ENCODE measurements around the gene UBA52.

UBA52 gene

DNA sequence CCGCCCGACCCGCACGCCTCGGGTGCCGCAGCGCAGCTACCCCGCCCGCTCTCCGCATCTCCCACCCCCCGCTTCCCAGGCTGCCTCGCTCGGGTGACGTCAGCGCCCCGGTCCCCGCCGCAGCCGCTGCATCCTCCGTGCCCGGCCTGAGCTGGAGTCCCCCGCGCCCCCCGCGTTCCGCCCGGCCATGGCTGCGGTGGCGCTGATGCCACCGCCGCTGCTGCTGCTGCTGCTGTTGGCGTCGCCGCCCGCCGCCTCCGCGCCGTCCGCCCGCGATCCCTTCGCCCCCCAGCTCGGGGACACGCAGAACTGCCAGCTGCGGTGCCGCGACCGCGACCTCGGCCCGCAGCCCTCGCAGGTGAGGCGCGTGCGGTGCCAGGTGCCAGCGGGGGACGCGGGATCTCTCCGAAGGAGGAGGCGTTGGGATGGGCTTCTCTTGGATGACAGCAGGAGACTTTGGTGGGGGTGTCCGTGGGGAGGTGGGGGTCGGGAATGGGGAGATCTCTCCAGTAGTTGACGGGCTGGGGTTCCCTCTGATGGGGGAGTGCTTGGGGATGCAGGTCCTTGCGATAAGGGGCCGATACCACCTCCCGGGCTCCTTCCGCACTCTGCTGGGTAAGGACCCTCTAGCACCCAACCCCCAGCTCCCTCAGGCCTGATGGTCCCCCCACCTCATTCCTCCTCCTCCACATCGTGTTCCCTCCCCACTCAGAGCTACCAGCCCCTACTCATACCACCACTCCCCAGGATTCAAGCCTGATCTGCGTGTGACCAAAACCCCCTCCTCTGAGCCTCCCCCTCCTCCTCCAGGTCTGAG is 41.3 kb downstream of the UBA52 start, which contains the start of gene TMEM59L:
Gene TMEM59L (plus strand): TSS at position 99 of the 817 bp plus-strand sequence. CDS start 89 bp downstream, at position 188.
- H3K4me3 ChIP-seq (ENCODE audit: low read length), result peak within 1 kb of the TSS; percentile 42
- peaks cover 75% of the 10 kb centered on the region for H3K27me3 ChIP-seq (ENCODE audit: control insufficient read depth, low read length)
- peak within 1 kb of the TSS; percentile 46 for H3K4me2 ChIP-seq (ENCODE audit: low read length)
- no peak within 1 kb of the TSS for H3K27ac ChIP-seq (ENCODE audit: low read depth, low read length)
- no peaks in the 10 kb centered on the region for H3F3A ChIP-seq (ENCODE audit: control insufficient read depth, insufficient read depth)
- no peaks in the 10 kb centered on the region for H4K20me1 ChIP-seq (ENCODE audit: control insufficient read depth, insufficient read depth, low read depth, low read length)
- no peaks in the 10 kb centered on the region for H3K36me3 ChIP-seq (ENCODE audit: control insufficient read depth, low read length)
- H3K9me3 ChIP-seq (ENCODE audit: control insufficient read depth, insufficient read depth, low read length), result no peaks in the 10 kb centered on the region
- TF ChIP-seq CTCF (IDR thresholded peaks at IDR 0.05; ENCODE audit: low read depth, low read length, poor library complexity, severe bottlenecking), result no peak
- TF ChIP-seq EZH2phosphoT487 (IDR thresholded peaks at IDR 0.05; ENCODE audit: borderline replicate concordance, low read length), result peak; percentile 99
- no peaks in the 10 kb centered on the region for H3K9me2 ChIP-seq (replicated peaks; ENCODE audit: control insufficient read depth, low read length)
- peaks cover 21% of the 10 kb centered on the region for H3K4me1 ChIP-seq (ENCODE audit: control insufficient read depth, low read length)
- H3K79me2 ChIP-seq (ENCODE audit: control insufficient read depth, low read length), result no peaks in the 10 kb centered on the region

DNA sequence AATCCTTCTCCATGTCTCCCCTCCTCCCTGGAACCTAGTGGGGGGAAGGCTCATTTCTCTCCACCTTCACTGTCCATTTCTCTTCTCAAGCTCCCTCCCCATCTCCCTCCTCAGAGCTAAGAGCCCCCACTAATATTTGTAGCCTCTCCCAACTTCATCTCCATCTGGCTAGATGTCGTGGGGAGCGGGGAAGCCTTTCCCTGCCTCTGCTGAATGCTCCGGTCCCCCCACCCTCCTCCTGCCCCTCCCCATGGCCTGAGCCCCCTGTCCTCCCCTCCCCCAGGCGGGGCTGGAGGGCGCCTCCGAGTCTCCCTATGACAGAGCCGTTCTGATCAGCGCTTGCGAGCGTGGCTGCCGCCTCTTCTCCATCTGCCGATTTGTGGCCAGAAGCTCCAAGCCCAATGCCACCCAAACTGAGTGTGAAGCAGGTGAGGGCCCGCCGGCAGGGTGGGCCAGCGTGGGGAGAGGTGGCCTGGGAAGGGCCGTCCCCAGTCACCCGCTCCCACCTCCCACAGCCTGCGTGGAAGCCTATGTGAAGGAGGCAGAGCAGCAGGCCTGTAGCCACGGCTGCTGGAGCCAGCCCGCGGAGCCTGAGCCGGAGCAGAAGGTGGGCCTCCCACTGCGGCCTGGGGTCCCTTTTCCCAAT is 42.1 kb downstream of the UBA52 start:
- Histone ChIP-seq H3K36me3 (ENCODE audit: control insufficient read depth, low read length) (no peaks in the 10 kb centered on the region), H3K9me2 (replicated peaks; ENCODE audit: control insufficient read depth, low read length) (no peaks in the 10 kb centered on the region), H4K20me1 (ENCODE audit: control insufficient read depth, insufficient read depth, low read depth, low read length) (no peaks in the 10 kb centered on the region), H3K4me1 (ENCODE audit: control insufficient read depth, low read length) (peaks cover 21% of the 10 kb centered on the region), H3K79me2 (ENCODE audit: control insufficient read depth, low read length) (no peaks in the 10 kb centered on the region), H3F3A (ENCODE audit: control insufficient read depth, insufficient read depth) (no peaks in the 10 kb centered on the region), H3K4me3 (ENCODE audit: low read length) (no peak overlapping the region), H3K27ac (ENCODE audit: low read depth, low read length) (no peak overlapping the region), H3K4me2 (ENCODE audit: low read length) (no peak overlapping the region), H3K27me3 (ENCODE audit: control insufficient read depth, low read length) (peaks cover 67% of the 10 kb centered on the region), H3K9me3 (ENCODE audit: control insufficient read depth, insufficient read depth, low read length) (no peaks in the 10 kb centered on the region)
- no peak for TF ChIP-seq CTCF (IDR thresholded peaks at IDR 0.05; ENCODE audit: low read depth, low read length, poor library complexity, severe bottlenecking)
- no peak for TF ChIP-seq EZH2phosphoT487 (IDR thresholded peaks at IDR 0.05; ENCODE audit: borderline replicate concordance, low read length)

GRCh38 chr19:18616023-18616422 is 44.4 kb downstream of the UBA52 start:
- Histone ChIP-seq H3K36me3 (ENCODE audit: control insufficient read depth, low read length) (no peaks in the 10 kb centered on the region), H3K4me1 (ENCODE audit: control insufficient read depth, low read length) (peaks cover 28% of the 10 kb centered on the region), H3K9me2 (replicated peaks; ENCODE audit: control insufficient read depth, low read length) (no peaks in the 10 kb centered on the region), H3F3A (ENCODE audit: control insufficient read depth, insufficient read depth) (peaks cover 2% of the 10 kb centered on the region), H3K4me2 (ENCODE audit: low read length) (no peak overlapping the region), H4K20me1 (ENCODE audit: control insufficient read depth, insufficient read depth, low read depth, low read length) (no peaks in the 10 kb centered on the region), H3K4me3 (ENCODE audit: low read length) (no peak overlapping the region), H3K27ac (ENCODE audit: low read depth, low read length) (no peak overlapping the region), H3K79me2 (ENCODE audit: control insufficient read depth, low read length) (no peaks in the 10 kb centered on the region), H3K27me3 (ENCODE audit: control insufficient read depth, low read length) (peaks cover 44% of the 10 kb centered on the region), H3K9me3 (ENCODE audit: control insufficient read depth, insufficient read depth, low read length) (no peaks in the 10 kb centered on the region)
- TF ChIP-seq EZH2phosphoT487 (IDR thresholded peaks at IDR 0.05; ENCODE audit: borderline replicate concordance, low read length) (no peak), CTCF (IDR thresholded peaks at IDR 0.05; ENCODE audit: low read depth, low read length, poor library complexity, severe bottlenecking) (no peak)
